GM12878 (cell line): ENCODE results near the gene PSMB10. TPM values are rescaled to one million over a fixed set of nuclear protein-coding genes. Genes with fewer than 3 reads are reported as not detected.
"Not testable (repeated sequence)": the region's sequence is repeated elsewhere in the genome, so short reads cannot be mapped to it uniquely, and the experiment has no call there.

Experiments used
- ATAC-seq: fragments of 200-7000 bp; cut with Tn5 transposase; 3 replicates; pipeline ENCODE4 v1.9.1; 2020; ENCODE audit warnings: mild to moderate bottlenecking, moderate library complexity
- BruUV-seq: library from RNA; stranded (reverse); fragments of 400-500 nt; replicated peaks from 2 replicates; lab custom pipeline; 2021; lab: Mats Ljungman, UMichigan
- CTCF ChIA-PET: fragments of 300-600 bp; sonication (Branson Sonifier 250); formaldehyde crosslinking; extraction: SDS; loops from one replicate; lab custom pipeline; 2021; ENCODE audit warnings: inconsistent platforms; lab: Yijun Ruan, JAX
- POLR2A ChIA-PET: fragments of 350-600 bp; formaldehyde crosslinking; extraction: SDS; loops from one replicate; lab custom pipeline; 2021; ENCODE audit warnings: inconsistent platforms; lab: Charles Lee
- RAD21 ChIA-PET: fragments of 300-600 bp; sonication (Branson Sonifier 250); formaldehyde crosslinking; loops from one replicate; lab custom pipeline; 2023; ENCODE audit warnings: antibody characterized with exemption; ENCODE audit not compliant: unreplicated experiment; lab: Charles Lee
- SMC1A ChIA-PET: fragments of 300-600 bp; sonication (Branson Sonifier 250); formaldehyde crosslinking; loops from one replicate; lab custom pipeline; 2023; ENCODE audit not compliant: unreplicated experiment, uncharacterized antibody; lab: Charles Lee
- DNase-seq: peaks from one replicate; pipeline ENCODE4 v3.0.0-alpha.2; 2011; ENCODE audit warnings: low read depth, low spot score
- FAIRE-seq: peaks from 3 replicates; lab custom pipeline; 2011; peaks lifted over from hg19 to GRCh38; lab: Jason Lieb, UNC
- H2AFZ ChIP-seq: 2 replicates; pipeline ENCODE4 v1.6.0; 2011; ENCODE audit warnings: low read depth, low read length, control low read depth; ENCODE audit not compliant: control insufficient read depth
- H3K27ac ChIP-seq: 2 replicates; pipeline ENCODE4 v1.5.1; 2011; ENCODE audit warnings: control low read depth; ENCODE audit not compliant: control insufficient read depth, insufficient read depth
- H3K27me3 ChIP-seq, 2 experiments: replicated peaks in 1 of 2; 2 replicates each; pipeline versions ENCODE4 v1.6.0 to v1.6.1; 2011; ENCODE audit warnings: low read length in 1 of 2; ENCODE audit not compliant: control insufficient read depth in 2 of 2, insufficient read depth in 2 of 2
- H3K36me3 ChIP-seq, 2 experiments: 2 replicates each; pipeline ENCODE4 v1.5.1; 2011; ENCODE audit warnings: low read length in 1 of 2; ENCODE audit not compliant: control insufficient read depth in 2 of 2, insufficient read depth in 2 of 2
- H3K4me1 ChIP-seq: 2 replicates; pipeline ENCODE4 v1.6.1; 2011; ENCODE audit warnings: mild to moderate bottlenecking, low read length, moderate library complexity, mixed read lengths; ENCODE audit not compliant: control insufficient read depth, insufficient read depth
- H3K4me2 ChIP-seq: 2 replicates; pipeline ENCODE4 v1.6.0; 2011; ENCODE audit warnings: control low read depth; ENCODE audit not compliant: control insufficient read depth, insufficient read depth
- H3K4me3 ChIP-seq: fragments of 200-600 bp; sonication (generic); 2 replicates; pipeline ENCODE4 v1.5.1; 2016
- H3K79me2 ChIP-seq: 2 replicates; pipeline ENCODE4 v1.6.0; 2011; ENCODE audit warnings: low read length; ENCODE audit not compliant: control insufficient read depth, insufficient read depth
- H3K9ac ChIP-seq: 2 replicates; pipeline ENCODE4 v1.8.0; 2011; ENCODE audit warnings: low read length, control low read depth, mixed read lengths; ENCODE audit not compliant: control insufficient read depth, insufficient read depth
- H3K9me3 ChIP-seq: replicated peaks from 3 replicates; pipeline ENCODE4 v1.5.1; 2011; ENCODE audit warnings: mild to moderate bottlenecking, low read length; ENCODE audit not compliant: control insufficient read depth, insufficient read depth
- H4K20me1 ChIP-seq: 2 replicates; pipeline ENCODE4 v1.6.0; 2011; ENCODE audit not compliant: control insufficient read depth, insufficient read depth
- RAD51 ChIP-seq: fragments of 450-650 bp; IDR thresholded peaks from 2 replicates; pipeline ENCODE4 v1.6.1; 2016; ENCODE audit warnings: moderate library complexity, mild to moderate bottlenecking, inconsistent platforms
- TCF3 ChIP-seq: IDR thresholded peaks from 2 replicates; pipeline ENCODE4 v1.6.1; 2012; ENCODE audit warnings: low read depth, mild to moderate bottlenecking, low read length, borderline replicate concordance; ENCODE audit not compliant: insufficient read depth
- TCF7 ChIP-seq: IDR thresholded peaks from 2 replicates; pipeline ENCODE4 v1.6.1; 2014; ENCODE audit warnings: antibody characterized with exemption, borderline replicate concordance
- WGBS: methylation state at CpG from one replicate; pipeline ENCODE4 v1.1.6; 2016; ENCODE audit warnings: low lambda C conversion rate; ENCODE audit not compliant: insufficient replicate concordance, insufficient coverage; ENCODE audit errors: missing lambda C conversion rate; 5-methylcytosine and 5-hydroxymethylcytosine counted together
- in situ Hi-C: fragments of 300-500 bp; cut with MboI; formaldehyde crosslinking; loops from 9 replicates; pipeline ENCODE4 v1.14.3; 2018; ENCODE audit warnings: mixed read lengths
- intact Hi-C: fragments of 100-400 bp; cut with micrococcal nuclease; formaldehyde crosslinking; loops from one replicate; pipeline ENCODE4 v1.14.2; 2022; ENCODE audit not compliant: unreplicated experiment
- polyA plus RNA-seq, 11 experiments: library from polyadenylated mRNA; depleted of rRNA in 4 of 11; unstranded in 6 of 11; stranded (reverse) in 5 of 11; fragments of >200 nt; fragmentation: Nextera tagmentation in 4 of 11; fragmentation: Illumina TruSeq in 1 of 11; extraction: Ambion mirVana in 4 of 11; extraction: Trizol in 1 of 11; gene quantifications; 1 replicate in 1 of 11; 2 replicates in 10 of 11; pipeline versions ENCODE4 v1.2.1 to v1.2.3, GENCODE V29; 2011 to 2016; ENCODE audit warnings: inconsistent platforms in 2 of 11, missing spikeins in 2 of 11, low read depth in 1 of 11
- total RNA-seq, 4 experiments: library from RNA; depleted of rRNA in 3 of 4; stranded (reverse); fragments of >200 nt in 3 of 4; fragmentation: Illumina TruSeq in 1 of 4; extraction: Trizol in 1 of 4; gene quantifications; 2 replicates each; pipeline versions ENCODE4 v1.2.1 to v1.2.3, GENCODE V29; 2013 to 2021
- TF ChIP-seq, protein P1 (sequence below): fragments of 450-650 bp; IDR thresholded peaks from 2 replicates; pipeline ENCODE4 v1.6.1; 2017; ENCODE audit warnings: mild to moderate bottlenecking, moderate library complexity
- TF ChIP-seq, protein P2 (sequence below): IDR thresholded peaks from 2 replicates; pipeline ENCODE4 v1.6.1; 2012; ENCODE audit warnings: improper control_type of control experiment, low read depth, low read length; ENCODE audit not compliant: insufficient replicate concordance

The PSMB10 gene
- total and polyA plus RNA-seq, 10 of the 15 experiments (the other 5 are each of a cell fraction or from before 2014, with no cell fraction given) = 24.1 to 308 (median 151) TPM

DNA sequence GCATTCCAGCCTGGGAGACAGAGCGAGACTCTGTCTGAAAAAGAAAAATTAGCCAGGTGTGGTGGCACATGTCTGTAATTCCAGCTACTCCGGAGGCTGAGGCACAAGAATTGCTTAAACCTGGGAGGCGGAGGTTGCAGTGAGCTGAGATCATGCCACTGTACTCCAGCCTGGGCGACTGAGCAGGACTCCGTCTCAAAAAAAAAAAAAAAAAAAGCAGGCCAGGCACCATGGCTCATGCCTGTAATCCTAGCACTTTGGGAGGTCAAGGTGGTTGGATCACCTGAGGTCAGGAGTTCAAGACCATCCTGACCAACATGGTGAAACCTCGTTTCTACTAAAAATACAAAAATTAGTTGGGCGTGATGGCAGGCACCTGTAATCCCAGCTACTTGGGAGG is 35.6 kb upstream of the PSMB10 start:
- RAD21 ChIA-PET, DNase-seq, H3K9me3 ChIP-seq, POLR2A ChIA-PET, H3K27ac ChIP-seq, in situ Hi-C loops, SMC1A ChIA-PET, BruUV-seq, H4K20me1 ChIP-seq, H3K27me3 ChIP-seq, H3K36me3 ChIP-seq, H3K4me2 ChIP-seq, FAIRE-seq, CTCF ChIA-PET, intact Hi-C loops, H3K9ac ChIP-seq, H3K79me2 ChIP-seq, H3K4me3 ChIP-seq, ATAC-seq, H2AFZ ChIP-seq: not testable (repeated sequence)
- peaks cover 25% of the 10 kb centered on the region for H3K4me1 ChIP-seq
- whole genome bisulfite sequencing = 85% methylated on average over 3 of the region's 7 CpGs

DNA sequence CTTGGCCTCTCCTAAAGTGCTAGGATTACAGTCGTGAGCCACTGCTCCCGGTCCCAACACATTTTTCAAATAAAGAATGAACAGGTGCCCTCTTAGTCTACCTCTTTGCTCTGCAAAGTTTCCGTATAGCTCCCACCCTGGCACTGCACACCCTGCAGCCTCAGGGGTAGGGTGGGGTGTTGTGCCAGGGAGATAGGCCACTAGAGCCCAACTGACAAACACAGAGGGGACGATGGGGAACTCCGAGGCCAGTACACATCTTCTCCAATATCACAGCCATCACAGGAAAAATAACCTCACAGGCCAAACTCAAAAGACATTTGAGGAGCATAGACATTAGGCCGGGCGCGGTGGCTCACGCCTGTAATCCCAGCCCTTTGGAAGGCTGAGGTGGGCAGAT is 34.5 kb upstream of the PSMB10 start:
- Histone ChIP-seq H4K20me1 (no peaks in the 10 kb centered on the region), H3K36me3 (no peaks in the 10 kb centered on the region), H3K9ac (no peak overlapping the region), H3K27ac (no peak overlapping the region), H3K27me3 (no peaks in the 10 kb centered on the region), H3K4me2 (no peak overlapping the region), H3K4me3 (no peak overlapping the region), H3K4me1 (peaks cover 34% of the 10 kb centered on the region), H3K79me2 (peaks cover 20% of the 10 kb centered on the region), H2AFZ (no peak overlapping the region), H3K9me3 (no peaks in the 10 kb centered on the region)
- ChIA-PET RAD21 (no interaction called here), POLR2A (interaction anchor here (0.8 kb wide), 1 partner anchor 12 kb away, joined by 3 read pairs; no protein-coding TSS in a partner anchor), CTCF (interaction anchor here (0.9 kb wide), 1 partner anchor 14 kb away, joined by 3 read pairs; no protein-coding TSS in a partner anchor), SMC1A (interaction anchor here (0.6 kb wide), 1 partner anchor 833 kb away, joined by 3 read pairs; no protein-coding TSS in a partner anchor)
- FAIRE-seq (no peak), DNase-seq (no peak), ATAC-seq (no peak)
- WGBS = 90% methylated on average over 9 of the region's 9 CpGs
- in situ Hi-C loops (no loop called here), intact Hi-C loops (no loop called here)
- TF ChIP-seq, protein P1, sequence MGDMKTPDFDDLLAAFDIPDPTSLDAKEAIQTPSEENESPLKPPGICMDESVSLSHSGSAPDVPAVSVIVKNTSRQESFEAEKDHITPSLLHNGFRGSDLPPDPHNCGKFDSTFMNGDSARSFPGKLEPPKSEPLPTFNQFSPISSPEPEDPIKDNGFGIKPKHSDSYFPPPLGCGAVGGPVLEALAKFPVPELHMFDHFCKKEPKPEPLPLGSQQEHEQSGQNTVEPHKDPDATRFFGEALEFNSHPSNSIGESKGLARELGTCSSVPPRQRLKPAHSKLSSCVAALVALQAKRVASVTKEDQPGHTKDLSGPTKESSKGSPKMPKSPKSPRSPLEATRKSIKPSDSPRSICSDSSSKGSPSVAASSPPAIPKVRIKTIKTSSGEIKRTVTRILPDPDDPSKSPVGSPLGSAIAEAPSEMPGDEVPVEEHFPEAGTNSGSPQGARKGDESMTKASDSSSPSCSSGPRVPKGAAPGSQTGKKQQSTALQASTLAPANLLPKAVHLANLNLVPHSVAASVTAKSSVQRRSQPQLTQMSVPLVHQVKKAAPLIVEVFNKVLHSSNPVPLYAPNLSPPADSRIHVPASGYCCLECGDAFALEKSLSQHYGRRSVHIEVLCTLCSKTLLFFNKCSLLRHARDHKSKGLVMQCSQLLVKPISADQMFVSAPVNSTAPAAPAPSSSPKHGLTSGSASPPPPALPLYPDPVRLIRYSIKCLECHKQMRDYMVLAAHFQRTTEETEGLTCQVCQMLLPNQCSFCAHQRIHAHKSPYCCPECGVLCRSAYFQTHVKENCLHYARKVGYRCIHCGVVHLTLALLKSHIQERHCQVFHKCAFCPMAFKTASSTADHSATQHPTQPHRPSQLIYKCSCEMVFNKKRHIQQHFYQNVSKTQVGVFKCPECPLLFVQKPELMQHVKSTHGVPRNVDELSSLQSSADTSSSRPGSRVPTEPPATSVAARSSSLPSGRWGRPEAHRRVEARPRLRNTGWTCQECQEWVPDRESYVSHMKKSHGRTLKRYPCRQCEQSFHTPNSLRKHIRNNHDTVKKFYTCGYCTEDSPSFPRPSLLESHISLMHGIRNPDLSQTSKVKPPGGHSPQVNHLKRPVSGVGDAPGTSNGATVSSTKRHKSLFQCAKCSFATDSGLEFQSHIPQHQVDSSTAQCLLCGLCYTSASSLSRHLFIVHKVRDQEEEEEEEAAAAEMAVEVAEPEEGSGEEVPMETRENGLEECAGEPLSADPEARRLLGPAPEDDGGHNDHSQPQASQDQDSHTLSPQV = no peak
- TF ChIP-seq TCF7 (no peak), TCF3 (no peak), RAD51 (no peak)
- TF ChIP-seq, protein P2, sequence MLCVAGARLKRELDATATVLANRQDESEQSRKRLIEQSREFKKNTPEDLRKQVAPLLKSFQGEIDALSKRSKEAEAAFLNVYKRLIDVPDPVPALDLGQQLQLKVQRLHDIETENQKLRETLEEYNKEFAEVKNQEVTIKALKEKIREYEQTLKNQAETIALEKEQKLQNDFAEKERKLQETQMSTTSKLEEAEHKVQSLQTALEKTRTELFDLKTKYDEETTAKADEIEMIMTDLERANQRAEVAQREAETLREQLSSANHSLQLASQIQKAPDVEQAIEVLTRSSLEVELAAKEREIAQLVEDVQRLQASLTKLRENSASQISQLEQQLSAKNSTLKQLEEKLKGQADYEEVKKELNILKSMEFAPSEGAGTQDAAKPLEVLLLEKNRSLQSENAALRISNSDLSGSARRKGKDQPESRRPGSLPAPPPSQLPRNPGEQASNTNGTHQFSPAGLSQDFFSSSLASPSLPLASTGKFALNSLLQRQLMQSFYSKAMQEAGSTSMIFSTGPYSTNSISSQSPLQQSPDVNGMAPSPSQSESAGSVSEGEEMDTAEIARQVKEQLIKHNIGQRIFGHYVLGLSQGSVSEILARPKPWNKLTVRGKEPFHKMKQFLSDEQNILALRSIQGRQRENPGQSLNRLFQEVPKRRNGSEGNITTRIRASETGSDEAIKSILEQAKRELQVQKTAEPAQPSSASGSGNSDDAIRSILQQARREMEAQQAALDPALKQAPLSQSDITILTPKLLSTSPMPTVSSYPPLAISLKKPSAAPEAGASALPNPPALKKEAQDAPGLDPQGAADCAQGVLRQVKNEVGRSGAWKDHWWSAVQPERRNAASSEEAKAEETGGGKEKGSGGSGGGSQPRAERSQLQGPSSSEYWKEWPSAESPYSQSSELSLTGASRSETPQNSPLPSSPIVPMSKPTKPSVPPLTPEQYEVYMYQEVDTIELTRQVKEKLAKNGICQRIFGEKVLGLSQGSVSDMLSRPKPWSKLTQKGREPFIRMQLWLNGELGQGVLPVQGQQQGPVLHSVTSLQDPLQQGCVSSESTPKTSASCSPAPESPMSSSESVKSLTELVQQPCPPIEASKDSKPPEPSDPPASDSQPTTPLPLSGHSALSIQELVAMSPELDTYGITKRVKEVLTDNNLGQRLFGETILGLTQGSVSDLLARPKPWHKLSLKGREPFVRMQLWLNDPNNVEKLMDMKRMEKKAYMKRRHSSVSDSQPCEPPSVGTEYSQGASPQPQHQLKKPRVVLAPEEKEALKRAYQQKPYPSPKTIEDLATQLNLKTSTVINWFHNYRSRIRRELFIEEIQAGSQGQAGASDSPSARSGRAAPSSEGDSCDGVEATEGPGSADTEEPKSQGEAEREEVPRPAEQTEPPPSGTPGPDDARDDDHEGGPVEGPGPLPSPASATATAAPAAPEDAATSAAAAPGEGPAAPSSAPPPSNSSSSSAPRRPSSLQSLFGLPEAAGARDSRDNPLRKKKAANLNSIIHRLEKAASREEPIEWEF = no peak
- no TSS peak for BruUV-seq
